ENCODE results near the gene INO80B.
A peak's percentile ranks its signal among the peaks of the same experiment; 100 is the strongest.
"Not testable (repeated sequence)": the region's sequence is repeated elsewhere in the genome, so short reads cannot be mapped to it uniquely, and the experiment has no call there.

Gene INO80B

GRCh38 chr2:74447230-74447999 is 7.5 kb upstream of the INO80B start:
- no peak for DNase-seq (ENCODE audit: low read depth, low spot score)

- no peak for DNase-seq (ENCODE audit: low read depth, low spot score)
These were observed 6.1 kb upstream of the INO80B start for GRCh38 chr2:74448771-74449170.

- DNase-seq (ENCODE audit: low read depth, low spot score): no peak
These were observed 4.2 kb upstream of the INO80B start for GRCh38 chr2:74450570-74451190.

- DNase-seq (ENCODE audit: low read depth, low spot score): no peak
These were observed 2.3 kb downstream of the INO80B start for GRCh38 chr2:74457129-74457548.

GRCh38 chr2:74457549-74458131 is 2.8 kb downstream of the INO80B start:
- peak; percentile 71 for DNase-seq (ENCODE audit: low read depth, low spot score)

GRCh38 chr2:74458132-74458937 is 3.4 kb downstream of the INO80B start, which contains the start of gene WBP1:
Gene WBP1, plus strand, starts transcription at chr2:74458438. Its CDS starts 165 bp downstream, at chr2:74458603.
- DNase-seq (ENCODE audit: low read depth, low spot score): peak; percentile 100

- DNase-seq (ENCODE audit: low read depth, low spot score): peak; percentile 32
These were observed 4.1 kb downstream of the INO80B start for GRCh38 chr2:74458938-74459363.

- not testable (repeated sequence) for DNase-seq (ENCODE audit: low read depth, low spot score)
These were observed 4.7 kb downstream of the INO80B start for GRCh38 chr2:74459503-74460118.

- DNase-seq (ENCODE audit: low read depth, low spot score): not testable (repeated sequence)
These were observed 5.3 kb downstream of the INO80B start for GRCh38 chr2:74460187-74460586.

GRCh38 chr2:74461187-74462053 is 6.5 kb downstream of the INO80B start:
- no peak for DNase-seq (ENCODE audit: low read depth, low spot score)

GRCh38 chr2:74462054-74462785 is 7.3 kb downstream of the INO80B start:
- no peak for DNase-seq (ENCODE audit: low read depth, low spot score)

GRCh38 chr2:74462786-74463105 is 7.9 kb downstream of the INO80B start:
- DNase-seq (ENCODE audit: low read depth, low spot score): no peak

- no peak for DNase-seq (ENCODE audit: low read depth, low spot score)
These were observed 9.5 kb downstream of the INO80B start for GRCh38 chr2:74464406-74464805.

GRCh38 chr2:74470742-74471141 is 15.9 kb downstream of the INO80B start:
- DNase-seq (ENCODE audit: low read depth, low spot score): not testable (repeated sequence)

- DNase-seq (ENCODE audit: low read depth, low spot score): no peak
These were observed 16.6 kb downstream of the INO80B start for GRCh38 chr2:74471332-74472065.

GRCh38 chr2:74472086-74472944 is 17.4 kb downstream of the INO80B start, which contains the start of gene MRPL53:
Gene MRPL53, minus strand, starts transcription at chr2:74472680. Its CDS starts 20 bp downstream, at chr2:74472660.
- peak; percentile 97 for DNase-seq (ENCODE audit: low read depth, low spot score)

GRCh38 chr2:74472945-74473258 is 18.0 kb downstream of the INO80B start:
- no peak for DNase-seq (ENCODE audit: low read depth, low spot score)

- no peak for DNase-seq (ENCODE audit: low read depth, low spot score)
These were observed 19.6 kb downstream of the INO80B start for GRCh38 chr2:74474481-74474880.

Measured in astrocyte of the hippocampus (primary cell).